ENCODE measurements around the gene SCTR. TPM values are rescaled to one million over a fixed set of nuclear protein-coding genes. Genes with fewer than 3 reads are reported as not detected.

The SCTR gene
- total RNA-seq, 1 donor: not detected

DNA sequence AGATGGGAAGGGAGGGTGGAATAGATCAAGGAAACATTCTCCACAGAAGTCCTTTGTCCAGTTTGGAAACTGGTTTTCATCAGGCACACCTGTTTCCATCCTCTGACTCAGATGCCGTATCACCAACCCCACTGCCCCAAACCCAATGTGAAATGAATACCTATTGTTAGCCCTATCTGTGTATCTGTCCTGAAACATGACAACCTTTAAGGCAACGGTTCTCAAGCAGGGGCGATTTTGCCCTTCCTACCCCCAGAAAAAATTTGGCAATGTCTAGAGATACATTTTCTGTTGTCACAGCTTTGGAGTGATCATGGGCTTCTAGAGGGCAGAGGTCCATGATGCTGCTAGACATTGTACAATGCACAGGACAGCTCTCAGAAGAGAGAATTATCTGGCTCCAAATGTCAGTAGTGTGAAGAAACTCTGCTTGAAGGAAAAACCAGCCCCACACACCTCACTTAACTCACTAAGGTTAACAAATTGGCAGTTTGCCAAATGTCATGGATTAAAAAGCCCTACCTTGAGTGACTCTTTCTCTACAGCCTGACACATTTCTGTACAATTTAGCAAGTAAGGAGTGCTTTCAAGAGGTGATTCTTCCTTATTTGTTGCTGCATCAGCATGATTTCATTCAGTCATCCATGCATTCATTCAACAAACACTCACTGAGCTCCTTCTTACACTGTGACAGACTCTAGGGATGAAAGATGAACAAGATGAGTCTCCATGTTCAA lies 3.4 kb downstream of the SCTR start:
- no peak for DNase-seq (ENCODE audit: low read depth)
- H3K4me3 ChIP-seq (ENCODE audit: low read depth, low read length): no peak overlapping the region
- TF ChIP-seq, protein P1, sequence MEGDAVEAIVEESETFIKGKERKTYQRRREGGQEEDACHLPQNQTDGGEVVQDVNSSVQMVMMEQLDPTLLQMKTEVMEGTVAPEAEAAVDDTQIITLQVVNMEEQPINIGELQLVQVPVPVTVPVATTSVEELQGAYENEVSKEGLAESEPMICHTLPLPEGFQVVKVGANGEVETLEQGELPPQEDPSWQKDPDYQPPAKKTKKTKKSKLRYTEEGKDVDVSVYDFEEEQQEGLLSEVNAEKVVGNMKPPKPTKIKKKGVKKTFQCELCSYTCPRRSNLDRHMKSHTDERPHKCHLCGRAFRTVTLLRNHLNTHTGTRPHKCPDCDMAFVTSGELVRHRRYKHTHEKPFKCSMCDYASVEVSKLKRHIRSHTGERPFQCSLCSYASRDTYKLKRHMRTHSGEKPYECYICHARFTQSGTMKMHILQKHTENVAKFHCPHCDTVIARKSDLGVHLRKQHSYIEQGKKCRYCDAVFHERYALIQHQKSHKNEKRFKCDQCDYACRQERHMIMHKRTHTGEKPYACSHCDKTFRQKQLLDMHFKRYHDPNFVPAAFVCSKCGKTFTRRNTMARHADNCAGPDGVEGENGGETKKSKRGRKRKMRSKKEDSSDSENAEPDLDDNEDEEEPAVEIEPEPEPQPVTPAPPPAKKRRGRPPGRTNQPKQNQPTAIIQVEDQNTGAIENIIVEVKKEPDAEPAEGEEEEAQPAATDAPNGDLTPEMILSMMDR (IDR thresholded peaks at IDR 0.05; ENCODE audit: insufficient read depth, low read length): no peak

DNA sequence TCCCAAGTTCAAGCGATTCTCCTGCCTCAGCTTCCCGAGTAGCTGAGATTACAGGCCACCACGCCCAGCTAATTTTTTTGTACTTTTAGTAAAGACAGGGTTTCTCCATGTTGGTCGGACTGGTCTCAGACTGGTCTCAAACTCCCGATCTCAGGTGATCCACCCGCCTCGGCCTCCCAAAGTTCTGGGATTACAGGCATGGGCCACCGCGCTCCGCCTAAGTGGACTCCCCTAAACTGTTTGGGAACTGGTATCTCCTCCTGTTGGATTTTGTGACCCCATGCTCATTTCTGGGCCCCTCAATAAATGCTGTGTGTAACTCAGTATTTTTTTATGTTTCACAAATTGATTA lies 5.2 kb downstream of the SCTR start:
- no peak for DNase-seq (ENCODE audit: low read depth)

DNA sequence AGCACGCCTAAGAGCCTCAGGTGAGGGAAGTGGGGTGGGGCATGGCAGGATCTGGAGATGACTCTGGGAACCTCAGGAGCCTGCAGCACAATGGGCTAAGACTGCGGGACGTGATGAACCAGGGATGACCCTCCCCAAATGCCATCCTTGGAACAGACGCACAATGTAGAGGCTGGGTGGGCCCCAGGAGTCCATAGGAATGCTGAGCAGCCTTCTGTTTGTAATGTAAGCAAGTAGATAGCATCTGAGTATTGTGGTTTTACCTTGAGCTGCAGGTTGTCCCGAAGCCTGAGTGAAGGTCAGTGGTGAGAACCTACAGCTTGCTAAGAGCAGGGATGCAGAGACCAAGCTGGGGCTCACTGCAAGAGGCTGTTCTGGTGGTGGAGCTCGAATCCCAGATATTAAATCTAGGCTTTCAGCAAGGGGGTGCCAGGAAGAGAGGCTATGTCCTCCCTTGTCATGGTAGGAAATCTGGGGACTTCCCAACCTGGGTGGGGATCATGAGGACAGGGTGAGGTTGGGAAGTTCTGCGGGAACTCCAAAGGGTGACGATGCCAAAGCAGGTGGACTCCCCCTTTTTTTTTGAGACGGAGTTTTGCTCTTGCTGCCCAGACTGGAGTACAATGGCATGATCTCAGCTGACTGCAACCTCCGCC lies 5.8 kb downstream of the SCTR start:
- TF ChIP-seq, protein P1 (IDR thresholded peaks at IDR 0.05; ENCODE audit: insufficient read depth, low read length): no peak
- no peak for DNase-seq (ENCODE audit: low read depth)
- no peak overlapping the region for H3K4me3 ChIP-seq (ENCODE audit: low read depth, low read length)

More for the DNA sequence above, 5.2 kb downstream of the SCTR start:
- TF ChIP-seq, protein P1 (IDR thresholded peaks at IDR 0.05; ENCODE audit: insufficient read depth, low read length): no peak
- no peak overlapping the region for H3K4me3 ChIP-seq (ENCODE audit: low read depth, low read length)

DNA sequence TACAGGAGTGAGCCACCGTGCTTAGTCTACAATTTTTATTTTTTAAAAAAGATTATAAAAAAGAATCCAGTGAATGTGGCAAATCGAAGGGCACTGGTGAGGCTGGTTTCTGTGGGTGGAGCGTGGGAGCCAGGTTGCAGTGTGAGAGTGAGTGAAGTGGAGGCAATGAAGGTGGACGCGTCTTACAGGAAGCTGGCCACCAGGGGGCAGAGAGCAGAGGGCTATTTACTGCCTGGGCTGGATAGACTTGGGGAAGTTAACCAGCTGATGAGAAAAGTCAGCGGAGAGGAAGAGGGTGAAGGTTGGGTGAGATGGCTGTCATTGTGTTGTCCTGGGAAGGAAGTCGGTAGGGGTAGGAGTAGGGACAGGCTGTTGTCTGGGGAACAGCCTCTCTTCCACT lies 6.8 kb downstream of the SCTR start:
- DNase-seq (ENCODE audit: low read depth): peak; percentile 31
- no peak overlapping the region for H3K4me3 ChIP-seq (ENCODE audit: low read depth, low read length)
- TF ChIP-seq, protein P1 (IDR thresholded peaks at IDR 0.05; ENCODE audit: insufficient read depth, low read length): peak; percentile 70

DNA sequence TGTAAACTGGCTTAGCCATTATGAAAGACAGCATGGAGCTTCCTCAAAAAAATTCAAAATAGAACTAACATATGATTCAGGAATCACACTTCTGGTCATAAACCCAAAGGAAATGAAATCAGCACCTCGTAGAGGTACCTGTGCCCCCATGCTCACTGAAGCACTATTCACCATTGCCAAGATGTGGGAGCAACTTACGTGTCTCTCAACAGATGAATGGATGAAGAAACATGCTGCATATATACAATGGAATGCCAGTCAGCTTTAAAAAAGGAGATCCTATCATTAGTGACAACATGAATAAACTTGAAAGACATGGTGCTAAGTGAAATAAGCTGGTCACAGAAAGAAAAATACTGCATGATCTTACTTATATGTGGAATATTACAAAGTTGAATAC lies 8.2 kb downstream of the SCTR start:
- no peak for DNase-seq (ENCODE audit: low read depth)
- H3K4me3 ChIP-seq (ENCODE audit: low read depth, low read length): no peak overlapping the region
- TF ChIP-seq, protein P1 (IDR thresholded peaks at IDR 0.05; ENCODE audit: insufficient read depth, low read length): no peak

DNA sequence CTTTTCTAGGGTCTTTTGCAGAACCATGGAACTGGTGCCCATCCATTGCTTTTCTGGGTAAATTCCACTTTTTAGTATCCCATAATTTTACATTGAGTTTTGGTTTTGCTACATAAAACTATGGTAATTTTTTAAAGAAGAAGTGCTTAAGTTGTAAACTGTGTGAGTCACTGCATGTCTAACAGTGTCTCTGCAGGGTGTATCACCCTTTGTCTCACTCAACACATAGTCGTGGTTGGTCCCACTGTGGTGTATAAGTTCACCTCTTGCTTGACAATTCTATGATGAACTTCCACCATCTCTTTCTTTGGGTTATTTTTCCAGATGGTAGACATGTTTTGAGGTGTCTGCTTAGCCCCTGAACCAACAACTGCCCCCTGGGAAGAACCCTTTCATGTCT lies 10.5 kb downstream of the SCTR start:
- TF ChIP-seq, protein P1 (IDR thresholded peaks at IDR 0.05; ENCODE audit: insufficient read depth, low read length): no peak
- H3K4me3 ChIP-seq (ENCODE audit: low read depth, low read length): no peak overlapping the region
- no peak for DNase-seq (ENCODE audit: low read depth)

All from fibroblast of the aortic adventitia (primary cell).